ENCODE data around the gene LMBRD1. TPM values are rescaled to one million over a fixed set of nuclear protein-coding genes. Genes with fewer than 3 reads are reported as not detected.

Gene LMBRD1
- total RNA-seq, 1 donor from 2014 or later = 38.3 TPM

DNA sequence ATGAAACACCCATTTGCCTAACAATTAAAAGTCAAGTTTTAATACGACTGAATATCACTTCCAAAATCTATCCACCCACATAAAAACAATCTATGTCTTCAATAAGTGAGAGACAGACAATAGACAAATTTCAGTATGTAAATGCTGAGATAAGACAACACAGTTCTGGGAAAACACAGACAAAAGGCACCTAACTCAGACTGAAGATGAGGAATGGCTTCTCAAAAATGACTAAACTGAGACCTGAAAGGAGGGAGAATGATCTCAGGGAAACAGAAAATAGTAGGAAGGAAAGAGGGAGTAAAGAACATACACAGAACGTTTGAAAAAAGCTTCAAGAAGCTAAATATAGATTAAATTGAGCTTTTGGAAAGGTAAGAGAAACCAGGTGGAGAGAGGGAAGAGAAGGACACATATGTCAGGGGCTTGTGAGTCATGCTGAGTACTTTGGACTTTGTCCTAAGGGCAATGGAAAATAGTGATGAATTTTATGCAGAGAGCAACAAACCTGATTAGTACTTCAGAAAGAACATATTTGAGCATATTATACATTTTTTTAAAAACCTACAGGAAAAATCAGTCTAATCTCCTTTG lies 16.1 kb downstream of the LMBRD1 start:
- DNase-seq (ENCODE audit: extremely low spot score, unreplicated experiment) = no peak
- Mint-ChIP-seq H3K4me3 (no peak overlapping the region), H3K27ac (no peak overlapping the region), H3K4me1 (ENCODE audit: unreplicated experiment) (peaks cover 6% of the 10 kb centered on the region), H3K27me3 (no peaks in the 10 kb centered on the region), H3K36me3 (peaks cover 18% of the 10 kb centered on the region), H3K9me3 (no peaks in the 10 kb centered on the region)
- TF ChIP-seq, protein P1, sequence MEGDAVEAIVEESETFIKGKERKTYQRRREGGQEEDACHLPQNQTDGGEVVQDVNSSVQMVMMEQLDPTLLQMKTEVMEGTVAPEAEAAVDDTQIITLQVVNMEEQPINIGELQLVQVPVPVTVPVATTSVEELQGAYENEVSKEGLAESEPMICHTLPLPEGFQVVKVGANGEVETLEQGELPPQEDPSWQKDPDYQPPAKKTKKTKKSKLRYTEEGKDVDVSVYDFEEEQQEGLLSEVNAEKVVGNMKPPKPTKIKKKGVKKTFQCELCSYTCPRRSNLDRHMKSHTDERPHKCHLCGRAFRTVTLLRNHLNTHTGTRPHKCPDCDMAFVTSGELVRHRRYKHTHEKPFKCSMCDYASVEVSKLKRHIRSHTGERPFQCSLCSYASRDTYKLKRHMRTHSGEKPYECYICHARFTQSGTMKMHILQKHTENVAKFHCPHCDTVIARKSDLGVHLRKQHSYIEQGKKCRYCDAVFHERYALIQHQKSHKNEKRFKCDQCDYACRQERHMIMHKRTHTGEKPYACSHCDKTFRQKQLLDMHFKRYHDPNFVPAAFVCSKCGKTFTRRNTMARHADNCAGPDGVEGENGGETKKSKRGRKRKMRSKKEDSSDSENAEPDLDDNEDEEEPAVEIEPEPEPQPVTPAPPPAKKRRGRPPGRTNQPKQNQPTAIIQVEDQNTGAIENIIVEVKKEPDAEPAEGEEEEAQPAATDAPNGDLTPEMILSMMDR (conservative IDR thresholded peaks at IDR 0.05) = no peak

DNA sequence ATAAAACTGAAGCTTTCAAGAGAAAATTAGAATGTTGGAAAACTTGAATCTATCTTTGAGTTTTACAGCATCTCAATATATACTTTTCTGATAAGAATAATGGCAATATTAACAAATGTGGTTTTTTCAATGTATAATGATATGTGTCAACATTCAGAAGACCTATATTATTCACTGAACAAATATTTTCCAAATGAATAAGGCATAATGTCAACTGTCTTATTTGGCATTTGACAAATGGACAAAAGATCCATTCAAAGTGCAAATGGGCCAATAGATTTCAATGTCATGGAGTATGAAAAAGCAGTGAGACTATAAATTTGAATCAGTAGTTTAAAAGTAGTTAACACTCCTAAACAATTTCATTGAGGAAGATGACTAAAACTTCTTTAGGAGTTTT lies 20.9 kb downstream of the LMBRD1 start:
- TF ChIP-seq, protein P1 (conservative IDR thresholded peaks at IDR 0.05) = no peak
- H3K4me1 Mint-ChIP-seq (ENCODE audit: unreplicated experiment) = peaks cover 5% of the 10 kb centered on the region
- H3K27me3 Mint-ChIP-seq = no peaks in the 10 kb centered on the region
- no peak for DNase-seq (ENCODE audit: extremely low spot score, unreplicated experiment)
- no peaks in the 10 kb centered on the region for H3K9me3 Mint-ChIP-seq
- no peak overlapping the region for H3K27ac Mint-ChIP-seq
- peaks cover 24% of the 10 kb centered on the region for H3K36me3 Mint-ChIP-seq
- no peak overlapping the region for H3K4me3 Mint-ChIP-seq

DNA sequence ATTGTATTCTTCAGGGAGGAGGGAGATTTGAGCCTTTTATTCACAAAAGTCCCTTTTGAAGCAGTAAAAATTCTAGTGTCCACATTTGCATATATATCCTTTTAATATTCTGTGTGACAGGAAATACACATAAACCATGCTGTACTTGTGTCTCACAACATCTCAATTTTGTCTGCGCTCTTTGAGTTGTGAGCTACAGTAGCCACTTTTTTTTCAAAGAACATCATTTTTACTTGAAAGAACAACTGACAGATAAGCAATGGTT lies 21.3 kb downstream of the LMBRD1 start:
- H3K27ac Mint-ChIP-seq = no peak overlapping the region
- DNase-seq (ENCODE audit: extremely low spot score, unreplicated experiment) = no peak
- no peaks in the 10 kb centered on the region for H3K9me3 Mint-ChIP-seq
- no peak overlapping the region for H3K4me3 Mint-ChIP-seq
- TF ChIP-seq, protein P1 (conservative IDR thresholded peaks at IDR 0.05) = no peak
- no peaks in the 10 kb centered on the region for H3K27me3 Mint-ChIP-seq
- peaks cover 21% of the 10 kb centered on the region for H3K36me3 Mint-ChIP-seq
- peaks cover 5% of the 10 kb centered on the region for H3K4me1 Mint-ChIP-seq (ENCODE audit: unreplicated experiment)

DNA sequence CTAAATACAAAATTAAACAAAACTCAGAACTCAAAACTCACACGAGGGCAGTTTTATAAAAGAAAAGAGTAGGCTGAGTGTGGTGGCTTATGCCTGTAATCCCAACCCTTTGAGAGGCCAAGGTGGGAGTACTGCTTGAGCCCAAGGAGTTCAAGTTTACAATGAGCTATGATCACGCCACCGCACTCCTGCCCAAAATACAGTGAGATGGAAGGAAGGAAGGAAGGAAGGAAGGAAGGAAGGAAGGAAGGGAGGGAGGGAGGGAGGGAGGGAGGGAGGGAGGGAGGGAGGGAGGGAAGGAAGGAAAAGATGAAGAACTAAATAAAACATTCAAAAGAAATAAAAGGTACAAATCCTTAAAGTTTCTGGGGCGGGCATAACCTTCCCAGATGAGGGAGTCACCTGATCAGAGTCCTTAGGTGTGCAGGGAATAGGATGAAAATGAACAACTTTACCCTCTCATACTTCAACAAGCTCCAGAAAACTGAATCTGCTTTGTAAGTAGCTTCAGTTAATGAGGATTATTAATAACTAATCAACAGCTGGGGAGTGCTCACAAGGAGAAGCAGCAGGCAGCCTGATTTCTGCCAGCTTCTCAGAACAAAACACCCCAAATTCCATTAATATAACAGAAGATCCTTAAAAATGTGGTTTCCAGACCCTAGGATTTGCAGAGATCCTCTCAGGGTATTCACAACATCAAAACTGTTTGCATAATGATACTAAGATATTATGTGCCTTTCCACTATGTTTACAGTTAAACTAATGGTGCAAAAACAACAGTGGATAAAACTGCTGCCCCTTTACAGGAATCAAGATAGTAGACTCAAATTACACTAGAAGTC lies 21.8 kb downstream of the LMBRD1 start:
- Mint-ChIP-seq H3K4me1 (ENCODE audit: unreplicated experiment) (peaks cover 5% of the 10 kb centered on the region), H3K27me3 (no peaks in the 10 kb centered on the region), H3K9me3 (no peaks in the 10 kb centered on the region), H3K4me3 (no peak overlapping the region), H3K27ac (no peak overlapping the region), H3K36me3 (peaks cover 19% of the 10 kb centered on the region)
- TF ChIP-seq, protein P1 (conservative IDR thresholded peaks at IDR 0.05) = no peak
- DNase-seq (ENCODE audit: extremely low spot score, unreplicated experiment) = no peak

DNA sequence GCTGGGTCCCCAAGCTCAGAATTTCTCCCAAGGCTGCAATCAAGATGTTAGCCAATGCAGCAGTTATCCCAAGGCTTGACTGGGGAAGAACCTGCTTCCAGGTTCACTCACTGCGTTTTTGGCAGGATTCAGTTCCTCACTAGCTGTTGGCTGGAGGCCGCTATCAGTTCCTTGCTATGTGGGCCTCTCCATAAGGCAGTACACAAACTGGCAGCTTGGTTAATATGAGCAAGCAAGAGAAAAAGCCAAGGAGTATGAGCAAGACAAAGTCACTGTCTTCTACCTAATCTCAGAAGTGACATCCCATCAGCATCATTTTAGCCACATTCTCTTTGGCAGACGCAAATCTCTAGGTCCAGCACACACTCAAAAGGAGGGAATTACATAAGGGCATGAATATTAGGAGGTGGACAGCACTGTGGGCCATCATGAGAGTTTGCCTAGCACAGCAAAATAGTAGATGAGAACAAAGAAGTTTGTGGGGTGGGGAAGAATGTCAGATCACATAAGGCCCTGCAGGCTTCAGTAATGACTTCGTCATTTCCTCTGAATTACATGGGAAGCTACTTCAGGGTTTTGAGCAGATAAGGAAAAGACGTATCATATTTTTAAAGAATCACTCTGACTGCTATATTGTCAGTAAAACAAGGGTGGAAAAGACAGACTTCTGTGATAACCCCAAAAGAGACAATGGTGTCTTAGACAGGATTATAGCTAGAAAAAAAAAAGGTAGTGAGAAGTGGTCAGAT lies 25.5 kb downstream of the LMBRD1 start:
- Mint-ChIP-seq H3K4me1 (ENCODE audit: unreplicated experiment) (peaks cover 5% of the 10 kb centered on the region), H3K4me3 (no peak overlapping the region), H3K9me3 (no peaks in the 10 kb centered on the region), H3K36me3 (peaks cover 20% of the 10 kb centered on the region), H3K27me3 (no peaks in the 10 kb centered on the region), H3K27ac (no peak overlapping the region)
- TF ChIP-seq, protein P1 (conservative IDR thresholded peaks at IDR 0.05) = no peak
- DNase-seq (ENCODE audit: extremely low spot score, unreplicated experiment) = no peak
